GM19438 (cell line): ENCODE results near the gene PPP1R7.

ENCODE experiments used
- ATAC-seq: cut with Tn5 transposase; IDR thresholded peaks from one replicate; pipeline ENCODE4 v1.9.1; 2021; ENCODE audit warnings: low read depth; ENCODE audit not compliant: unreplicated experiment

The PPP1R7 gene

DNA sequence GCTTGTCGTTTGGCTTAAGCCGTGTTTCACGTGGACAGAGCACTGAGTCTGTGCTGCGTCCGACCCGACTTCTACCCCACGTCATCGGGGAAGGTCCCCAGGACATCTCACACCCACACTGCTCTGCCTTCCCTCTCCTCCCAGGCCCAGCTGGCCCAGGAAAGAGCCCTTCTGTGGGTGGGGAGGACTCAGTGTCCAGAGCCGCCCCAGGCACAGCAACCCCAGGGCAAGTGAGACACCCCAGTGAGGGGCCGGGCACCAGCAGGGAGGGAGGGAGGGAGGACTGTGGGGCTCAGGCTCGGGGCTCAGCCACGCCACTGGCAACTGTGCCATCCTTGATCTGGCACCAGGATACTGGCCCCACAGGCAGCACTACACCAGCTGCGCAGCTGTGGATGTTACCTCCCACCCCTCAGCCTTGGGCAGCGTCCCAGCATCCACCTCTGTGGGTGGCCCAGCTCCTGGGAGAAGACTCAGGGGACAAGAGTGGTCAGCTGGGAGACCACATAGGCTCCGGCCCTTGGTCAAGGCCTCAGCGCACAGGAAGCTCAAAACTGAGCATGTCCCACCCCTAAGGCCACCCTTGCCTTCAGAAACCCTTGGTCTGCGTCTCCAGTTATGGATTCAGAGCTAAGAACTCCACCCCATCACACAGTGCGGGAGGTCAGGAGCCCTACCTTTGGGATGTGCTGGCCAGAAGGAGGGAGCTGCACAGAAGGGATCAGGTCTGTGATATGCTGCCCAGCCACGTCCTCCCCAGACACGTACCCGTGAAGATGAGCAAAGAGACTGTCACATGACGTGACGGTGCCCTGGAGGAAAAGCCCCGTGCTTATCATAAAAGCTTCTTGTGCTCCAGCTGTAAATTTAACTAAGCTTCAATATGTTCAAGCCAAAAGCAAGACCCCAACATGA, 12.7 kb upstream of the PPP1R7 start:
- no peak for ATAC-seq

DNA sequence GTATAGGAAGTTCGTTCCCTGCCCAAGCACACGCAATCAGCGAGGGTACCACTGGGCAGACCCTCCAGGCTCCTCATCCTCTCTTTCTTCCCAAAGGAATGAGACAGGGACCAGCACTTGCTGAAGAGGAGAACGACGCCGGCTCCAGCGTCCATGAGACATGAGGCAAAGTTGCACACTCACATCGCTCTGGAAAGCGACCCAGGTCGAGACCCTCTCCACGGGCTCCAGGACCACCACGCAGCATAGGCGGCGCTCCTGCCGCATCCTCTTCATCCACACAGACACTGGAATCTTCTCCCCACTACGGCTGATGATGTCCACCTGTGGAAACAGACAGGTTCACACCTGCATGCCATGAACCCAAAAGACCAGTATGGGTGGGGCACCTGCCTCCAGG, 11.8 kb upstream of the PPP1R7 start:
- ATAC-seq, result no peak

DNA sequence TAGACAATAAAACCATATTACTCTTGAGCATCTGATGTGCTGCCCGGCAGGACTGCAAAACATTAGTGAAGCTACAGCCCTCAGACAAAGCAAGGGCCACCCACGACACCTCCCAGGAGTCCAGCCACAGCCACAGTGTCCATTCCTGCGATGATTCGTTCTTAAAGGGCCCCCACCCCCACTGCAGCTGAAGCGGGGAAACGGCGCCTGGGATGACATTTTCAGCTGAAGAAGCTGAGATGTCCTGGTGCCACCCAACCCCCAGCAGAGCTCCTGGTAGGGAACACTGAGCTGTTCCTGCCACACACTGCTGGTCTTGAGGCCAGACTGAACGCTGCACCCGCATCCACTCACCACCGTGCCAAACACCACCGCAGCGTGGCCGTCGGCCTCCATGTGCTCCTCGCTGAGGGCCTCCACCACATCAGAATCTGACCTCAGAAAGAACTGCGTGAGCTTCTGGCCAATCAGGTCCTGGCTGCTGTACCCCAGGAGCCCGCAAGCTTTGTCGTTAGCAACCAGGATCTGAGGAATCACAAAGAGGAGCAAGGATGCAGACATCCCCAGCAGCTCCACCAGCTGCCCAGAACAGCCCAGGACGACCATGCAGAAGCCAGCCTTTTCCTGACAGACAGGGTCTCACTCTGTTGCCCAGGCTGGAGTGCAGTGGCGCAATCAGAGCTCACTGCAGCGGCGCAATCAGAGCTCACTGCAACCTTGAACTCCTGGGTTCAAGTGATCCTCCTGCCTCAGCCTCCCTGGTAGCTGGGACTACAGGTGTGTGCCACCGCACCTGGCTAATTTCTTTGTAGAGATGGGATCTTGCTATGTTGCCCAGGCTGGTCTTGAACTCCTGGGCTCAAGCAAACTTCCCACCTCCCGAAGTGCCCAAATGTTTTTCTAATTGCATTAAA, 10.5 kb upstream of the PPP1R7 start:
- ATAC-seq, result no peak

DNA sequence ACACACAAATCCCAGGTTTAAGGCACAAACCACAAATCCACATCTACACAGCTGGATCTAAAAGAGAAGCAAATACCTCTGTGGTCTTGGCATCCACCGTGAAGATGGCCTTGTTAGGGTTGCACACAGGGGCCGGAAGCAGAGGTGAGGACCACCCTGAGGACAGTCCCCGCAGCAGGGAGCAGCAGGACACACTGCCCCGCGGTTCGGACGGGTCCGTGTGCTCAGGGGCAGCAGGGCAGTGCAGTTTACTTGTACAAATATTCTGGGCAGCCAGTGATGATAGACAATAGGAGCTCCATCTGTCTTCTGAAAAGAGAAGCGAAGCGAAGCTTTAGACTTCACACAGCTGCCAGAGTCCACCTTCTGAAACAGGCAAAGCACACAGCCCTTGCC, 9.8 kb upstream of the PPP1R7 start:
- ATAC-seq, result no peak

DNA sequence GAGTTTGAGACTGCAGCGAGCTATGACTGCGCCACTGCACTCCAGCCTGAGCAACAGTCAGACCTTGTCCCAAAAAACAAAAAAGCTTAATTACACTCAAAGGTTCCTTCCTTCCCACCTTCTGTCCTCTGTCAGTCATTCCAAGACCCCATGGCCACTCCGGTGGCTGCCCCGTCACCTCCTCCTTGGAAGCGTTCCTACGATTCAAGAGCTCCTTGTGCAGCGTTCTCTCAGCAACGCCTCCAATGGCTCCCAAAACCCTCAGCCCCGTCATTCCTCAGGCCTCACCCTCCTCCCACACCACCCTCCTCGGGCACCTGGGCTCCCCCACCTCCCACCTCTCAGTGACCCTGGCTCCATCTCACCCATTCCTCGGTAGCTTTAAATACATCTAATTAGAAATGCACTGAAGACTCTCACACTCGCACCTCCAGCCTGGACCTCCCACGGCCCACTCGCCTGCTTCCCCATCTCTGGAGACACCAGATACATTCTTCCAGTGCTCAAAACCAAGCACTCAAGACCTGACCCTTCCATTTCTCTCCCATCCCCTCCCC, 9.0 kb upstream of the PPP1R7 start:
- ATAC-seq, result no peak

DNA sequence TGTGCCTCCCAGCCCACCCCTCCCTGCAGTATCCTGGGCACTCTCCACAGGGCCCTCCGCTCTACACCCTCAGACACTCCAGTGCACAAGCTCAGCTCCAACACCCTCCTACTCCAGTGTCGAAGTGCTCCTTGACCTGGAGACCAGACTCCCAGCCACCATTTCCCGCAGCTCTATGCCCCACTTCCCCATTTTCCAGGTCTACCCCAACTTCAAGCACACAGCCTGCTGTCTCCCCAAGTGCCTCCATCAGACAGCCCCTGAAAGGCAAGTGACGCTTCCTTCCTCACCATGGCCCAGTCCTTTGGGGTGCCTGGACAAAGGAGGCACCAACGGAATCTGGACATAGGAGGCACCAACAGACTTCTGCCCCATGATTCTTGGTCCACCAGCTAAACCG, 8.2 kb upstream of the PPP1R7 start:
- ATAC-seq, result no peak

DNA sequence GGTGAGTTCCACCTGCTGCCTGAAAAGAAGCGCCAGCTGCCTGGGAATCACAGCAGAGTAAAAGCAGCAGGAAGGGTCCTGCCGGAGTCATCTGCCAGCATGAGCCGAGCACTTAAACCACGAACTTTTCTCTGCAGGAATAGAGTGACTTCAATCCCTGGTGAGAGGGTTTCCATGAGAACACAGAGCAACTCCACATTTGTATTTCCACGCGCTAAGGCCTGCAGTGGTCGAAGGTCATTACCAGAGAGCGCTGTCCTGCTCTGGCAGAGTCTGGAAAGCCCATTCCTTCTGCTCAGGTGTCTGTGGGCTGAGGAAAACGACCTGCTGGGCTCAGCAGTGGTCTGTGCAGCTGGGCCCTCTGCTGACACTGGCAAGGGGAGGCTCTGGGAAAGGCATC, 7.7 kb upstream of the PPP1R7 start:
- no peak for ATAC-seq

DNA sequence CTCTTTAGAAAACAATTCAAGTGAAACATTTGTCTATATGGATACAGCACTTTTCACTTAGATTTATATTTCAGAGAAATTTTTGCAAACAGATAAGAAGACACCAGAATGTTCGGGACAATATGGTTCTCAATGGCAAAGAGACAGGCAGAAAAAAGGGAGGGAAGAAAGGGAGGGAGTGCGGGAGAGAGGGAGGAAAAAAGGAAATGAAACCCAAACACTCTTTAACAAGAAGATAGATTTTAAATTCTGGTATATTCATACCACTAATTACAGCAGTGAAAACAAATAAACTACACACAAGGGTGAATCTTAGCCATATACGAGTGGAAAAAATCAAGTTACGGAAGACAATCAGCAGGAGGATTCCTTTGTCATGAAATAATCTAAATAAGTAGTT, 4.0 kb upstream of the PPP1R7 start:
- ATAC-seq, result no peak

DNA sequence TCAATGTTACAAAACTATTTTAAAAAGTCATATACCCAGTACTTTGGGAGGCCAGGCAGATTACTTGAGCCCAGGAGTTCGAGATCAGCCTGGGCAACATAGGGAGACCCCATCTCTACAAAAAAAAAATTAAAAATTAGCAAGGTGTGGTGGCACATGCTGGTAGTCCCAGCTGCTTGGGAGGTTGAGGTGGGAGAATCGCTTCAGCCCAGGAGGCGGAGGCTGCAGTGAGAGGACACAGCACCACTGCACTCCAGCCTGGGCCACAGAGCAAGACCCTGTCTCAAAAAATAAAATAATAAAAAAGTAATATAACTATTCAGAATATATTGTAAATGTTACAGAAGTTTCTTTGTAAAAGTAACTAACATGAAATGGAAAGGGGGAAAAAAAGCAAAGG, 2.9 kb upstream of the PPP1R7 start:
- ATAC-seq, result no peak

DNA sequence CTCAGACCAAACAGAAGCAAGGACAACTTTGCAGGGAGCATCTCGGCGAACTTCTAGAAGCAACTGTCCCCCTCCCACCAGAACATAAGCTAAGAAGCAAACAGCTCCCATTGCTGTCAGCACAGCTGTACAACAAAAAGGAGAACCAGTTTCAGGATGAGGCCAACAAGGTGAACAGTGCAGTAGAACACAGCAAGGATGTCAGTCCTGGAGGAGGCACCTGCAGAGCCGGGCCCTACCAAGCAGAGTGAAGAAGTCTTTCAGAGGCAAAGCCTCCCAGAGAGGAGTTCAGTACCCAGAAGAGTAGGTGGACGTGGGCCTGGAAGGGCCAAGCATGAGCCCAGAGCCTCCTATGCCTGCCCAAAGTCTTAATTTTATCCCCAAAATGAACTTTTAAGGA, 2.0 kb upstream of the PPP1R7 start:
- no peak for ATAC-seq

DNA sequence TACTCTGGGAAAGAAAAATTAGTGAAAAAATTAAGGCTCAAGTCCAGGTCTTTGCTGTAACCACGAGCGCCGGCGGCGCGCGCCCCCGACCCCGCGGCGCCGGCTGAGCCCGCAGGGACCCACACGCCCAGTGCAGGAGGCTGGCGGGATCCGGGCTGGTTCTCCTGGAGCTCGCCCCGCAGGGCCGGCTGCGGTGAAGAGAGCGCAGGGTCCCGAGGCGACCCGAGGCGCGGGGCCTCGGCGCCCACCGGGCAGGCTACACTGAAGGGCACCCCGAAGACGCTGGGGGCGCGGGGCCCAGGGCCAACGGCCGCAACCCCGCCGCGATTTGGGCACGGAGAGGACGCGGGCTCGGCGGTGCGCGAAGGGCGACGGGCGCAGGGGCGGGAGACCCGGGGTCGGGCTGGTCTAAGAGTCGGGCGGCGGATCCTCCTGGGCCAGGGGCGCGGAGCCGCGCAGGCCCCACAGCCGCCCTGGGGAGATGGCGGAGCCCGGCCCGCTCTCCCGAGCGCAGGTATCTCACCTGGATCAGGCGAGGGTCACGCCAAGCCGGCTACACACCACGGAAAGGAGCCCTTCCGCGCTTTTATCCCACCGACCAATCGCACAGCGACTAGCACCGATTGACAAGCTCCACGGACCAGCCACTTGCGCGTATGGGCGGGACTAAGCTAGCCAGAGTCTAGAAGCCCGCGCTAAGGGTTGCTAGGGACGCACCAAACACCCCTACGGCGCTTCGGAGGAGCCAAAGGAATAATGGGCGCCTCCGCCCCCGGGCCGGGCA, 1.2 kb upstream of the PPP1R7 start, which contains the start of gene PASK:
PASK (minus strand) TSS at position 582 of the 784 bp plus-strand sequence. CDS start 6,440 bp downstream, outside the sequence.
- ATAC-seq, result peak; percentile 72

DNA sequence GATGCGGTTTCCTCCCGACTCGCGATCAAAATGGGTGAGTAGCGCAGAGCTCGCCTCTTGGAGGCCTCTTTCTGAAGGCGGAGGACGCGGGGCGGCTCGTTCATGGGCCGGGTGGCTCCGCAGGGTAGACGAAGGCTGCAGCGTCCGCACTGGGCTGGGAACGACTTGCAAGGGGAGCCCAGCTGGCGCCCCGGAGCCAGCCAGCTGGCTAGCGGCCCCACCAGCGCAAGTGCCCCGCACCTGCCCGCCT, 667 bp upstream of the PPP1R7 start:
- peak; percentile 19 for ATAC-seq

DNA sequence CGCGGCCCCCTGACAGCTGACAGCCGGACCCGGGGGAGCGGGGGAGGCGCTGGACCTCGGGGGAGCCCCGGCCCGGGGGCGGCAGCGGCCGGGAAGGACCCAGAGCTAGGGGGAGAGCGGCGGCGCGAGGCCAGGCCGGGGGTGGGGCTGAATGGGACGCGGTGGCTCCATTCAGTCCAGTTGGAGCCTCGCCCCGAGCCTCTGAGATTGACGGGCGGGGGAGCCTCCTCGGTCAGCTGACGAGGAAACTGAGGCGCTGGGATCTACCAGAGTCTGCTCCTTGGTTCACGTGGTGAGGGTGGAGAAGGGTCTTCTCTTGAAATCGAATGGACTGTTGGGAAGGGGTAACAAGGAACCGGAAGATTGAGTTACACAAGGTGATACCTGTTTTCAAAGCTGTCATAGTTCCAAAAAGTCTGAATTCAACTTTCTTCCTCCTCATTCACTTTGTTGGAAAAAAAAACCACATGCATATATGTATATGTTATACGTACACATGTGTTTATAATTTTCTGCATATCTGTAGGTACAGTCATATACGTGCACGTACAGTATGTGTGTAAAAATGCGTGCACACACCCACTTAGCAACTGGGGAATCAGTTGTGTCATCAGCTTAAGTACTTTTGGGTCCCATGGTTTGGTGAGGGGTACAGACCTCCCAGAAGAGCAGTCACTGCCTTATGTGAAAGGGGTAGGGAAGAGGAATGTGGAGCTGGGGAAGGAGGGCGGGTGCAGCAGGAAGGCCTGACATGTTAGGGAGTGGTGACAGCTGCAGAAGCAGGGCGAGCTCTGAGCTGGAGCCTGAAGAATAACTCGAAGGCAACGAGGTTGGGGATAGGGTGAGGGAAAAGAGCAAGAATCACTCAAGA, 628 bp downstream of the PPP1R7 start:
- no peak for ATAC-seq

DNA sequence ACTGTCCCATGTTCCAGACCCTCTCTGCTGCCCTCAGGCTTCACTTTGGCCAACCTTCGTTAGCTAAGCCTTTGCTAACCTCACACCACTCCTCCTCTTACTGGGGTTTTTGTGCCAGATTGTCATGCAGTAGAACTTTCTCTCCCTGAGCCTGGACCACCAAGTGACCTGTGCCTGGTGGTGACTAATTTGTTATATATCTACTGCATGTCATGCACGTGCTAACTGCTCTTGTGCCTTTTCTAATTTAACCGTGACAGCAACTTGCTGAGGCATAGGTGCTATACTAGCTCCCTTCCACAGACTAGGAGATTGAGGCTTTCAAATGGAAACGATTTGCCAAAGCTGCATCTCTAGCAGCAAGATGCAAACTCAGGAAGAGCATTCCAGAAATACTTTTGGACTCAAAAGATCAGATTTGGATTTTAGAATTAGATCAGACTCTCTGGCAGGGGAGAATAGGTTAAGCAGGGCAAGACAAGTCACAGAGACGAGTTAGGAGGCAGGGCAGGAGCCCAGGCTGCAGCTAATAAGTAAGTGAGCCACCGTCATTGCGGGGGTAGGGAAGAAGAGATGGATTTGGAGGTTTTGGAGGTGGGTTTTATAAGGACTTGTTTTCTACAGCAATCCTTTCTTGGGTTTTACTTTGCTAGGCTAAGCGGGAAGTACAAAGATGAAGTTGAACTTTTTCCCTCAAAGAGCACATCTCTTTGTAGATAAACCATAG, 1.8 kb downstream of the PPP1R7 start:
- no peak for ATAC-seq

DNA sequence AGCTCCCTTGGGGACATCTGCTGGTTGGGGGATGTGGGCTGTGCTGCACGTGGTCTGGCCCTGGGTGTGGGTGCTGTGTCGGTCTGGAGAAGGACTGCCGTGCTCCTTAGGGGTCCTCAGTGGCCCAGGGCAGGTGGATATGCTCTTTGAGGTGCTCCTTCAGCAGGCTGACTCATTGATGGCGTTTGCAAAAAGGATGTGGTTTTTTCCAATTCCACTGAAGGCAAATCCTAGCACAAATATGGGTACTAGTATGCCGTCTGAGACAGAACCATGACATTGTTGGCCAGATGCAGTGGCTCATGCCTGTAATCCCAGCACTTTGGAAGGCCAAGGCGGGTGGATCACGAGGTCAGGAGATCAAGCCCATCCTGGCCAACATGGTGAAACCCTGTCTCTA, 3.3 kb downstream of the PPP1R7 start:
- no peak for ATAC-seq

DNA sequence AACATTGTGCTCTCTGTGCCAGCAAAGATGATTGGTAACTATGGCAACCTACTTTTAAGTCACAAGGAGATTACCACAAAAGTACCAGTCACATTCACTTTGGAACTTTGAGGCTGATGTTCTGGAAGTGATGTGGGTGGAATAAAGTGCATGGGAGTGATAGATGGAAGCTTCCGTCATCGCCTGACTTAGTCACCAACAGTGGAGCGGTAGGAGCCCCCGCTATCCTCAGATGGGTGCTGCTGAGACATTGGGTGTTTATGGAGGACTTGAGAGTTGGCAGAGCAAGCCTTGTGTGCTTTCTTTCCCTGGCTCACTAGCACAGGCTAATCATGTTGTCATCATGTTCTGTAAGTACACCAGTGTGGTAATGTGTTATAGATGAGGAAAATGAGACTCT, 4.6 kb downstream of the PPP1R7 start:
- ATAC-seq, result no peak

DNA sequence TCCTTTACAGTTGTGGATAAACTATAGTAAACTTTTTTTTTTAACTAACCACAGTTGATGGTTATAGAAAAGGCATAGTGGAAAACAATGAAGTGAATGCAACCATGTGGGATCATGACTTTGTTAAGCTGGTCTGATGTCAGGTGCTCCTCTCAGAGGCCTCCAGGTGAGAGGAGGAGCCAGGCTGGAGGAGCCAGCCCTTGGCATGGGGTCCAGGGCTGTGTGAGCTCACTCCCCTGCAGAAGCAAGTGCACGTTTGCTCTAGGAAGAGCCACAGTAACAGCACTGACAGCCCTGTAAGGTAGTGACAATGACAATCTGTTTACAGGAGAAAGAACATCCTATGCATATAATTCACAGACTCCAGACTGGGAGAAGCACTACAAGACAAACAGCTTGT, 5.7 kb downstream of the PPP1R7 start:
- no peak for ATAC-seq

DNA sequence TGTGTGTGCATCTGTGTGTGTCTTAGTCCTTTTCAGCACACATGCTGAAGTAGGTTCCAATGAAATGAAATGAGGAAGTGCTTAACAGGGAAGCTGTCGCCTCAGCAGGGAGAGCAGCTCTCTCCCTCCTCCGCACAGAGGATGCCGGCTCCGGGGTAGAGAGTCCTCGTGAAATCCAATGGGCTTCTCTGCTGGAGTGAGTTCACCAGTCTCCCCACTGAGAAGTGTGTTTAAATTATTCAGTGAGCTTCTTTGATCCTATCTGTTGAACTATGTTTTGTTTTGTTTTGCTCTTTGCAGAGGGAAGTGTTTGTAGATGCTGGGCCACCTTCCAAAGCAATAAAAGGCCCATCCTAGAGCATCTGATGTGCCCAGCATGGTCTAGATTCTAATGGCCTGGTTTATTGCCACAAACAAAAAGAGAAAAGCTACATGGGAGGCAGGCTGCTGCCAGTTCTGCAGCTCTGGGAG, 6.7 kb downstream of the PPP1R7 start:
- ATAC-seq, result no peak
